Measurements from ENCODE around the gene THRB.

Gene THRB

GRCh38 chr3:24263069-24263668, 231.5 kb downstream of the THRB start:
- no peak for DNase-seq (ENCODE audit: low read depth)

DNA sequence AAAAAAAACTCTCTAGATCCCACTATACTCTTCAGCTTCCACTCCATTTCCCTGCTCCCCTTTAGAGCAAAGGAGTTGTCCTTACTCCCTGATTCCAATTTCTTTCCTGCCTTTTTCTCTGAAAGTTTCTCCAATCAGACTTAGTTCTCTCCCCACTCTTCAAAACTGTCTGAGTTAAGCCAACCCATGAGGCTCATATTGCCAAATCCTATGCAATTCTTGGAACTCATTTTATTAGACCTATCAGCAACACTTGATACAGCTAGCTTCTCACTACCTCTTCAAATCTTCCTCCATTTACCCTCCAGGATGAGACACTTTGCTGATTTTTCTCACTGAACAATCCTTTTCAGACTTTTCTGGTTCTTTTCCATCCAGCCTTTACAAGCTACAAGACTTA, 233.1 kb downstream of the THRB start:
- DNase-seq (ENCODE audit: low read depth): no peak

DNA sequence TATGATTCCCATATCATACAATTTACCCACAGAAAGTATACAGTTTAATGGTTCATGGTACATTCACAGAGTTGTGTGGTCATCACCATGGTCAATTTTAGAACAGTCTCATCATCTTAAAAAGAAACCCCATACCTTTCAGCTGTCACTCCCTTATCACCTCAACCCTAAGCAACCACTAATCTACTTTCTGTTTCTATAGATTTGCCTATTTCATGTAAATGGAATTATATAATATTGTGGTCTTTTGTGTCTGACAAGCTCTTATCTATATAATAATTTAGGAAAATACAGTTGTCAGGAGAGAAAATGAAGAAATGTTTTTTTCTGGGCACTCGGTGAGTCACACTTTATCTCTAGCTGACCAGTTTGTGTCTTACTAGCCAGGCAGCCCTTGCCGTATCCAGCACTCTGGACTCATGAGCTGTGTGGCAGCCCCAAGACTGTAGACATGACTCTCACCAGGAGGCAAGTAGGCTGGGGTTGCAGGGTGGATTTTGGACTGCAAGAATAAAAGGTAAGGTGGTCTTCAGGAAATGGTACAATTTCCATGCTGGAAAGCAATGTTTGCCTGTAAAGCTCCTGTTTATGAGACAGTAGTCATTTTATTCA, 234.6 kb downstream of the THRB start:
- DNase-seq (ENCODE audit: low read depth): no peak

- DNase-seq (ENCODE audit: low read depth): no peak
These were observed 235.7 kb downstream of the THRB start for GRCh38 chr3:24258727-24259600.

- no peak for DNase-seq (ENCODE audit: low read depth)
These were observed 236.4 kb downstream of the THRB start for GRCh38 chr3:24258260-24258659.

- no peak for DNase-seq (ENCODE audit: low read depth)
These were observed 239.2 kb downstream of the THRB start for GRCh38 chr3:24255414-24255813.

DNA sequence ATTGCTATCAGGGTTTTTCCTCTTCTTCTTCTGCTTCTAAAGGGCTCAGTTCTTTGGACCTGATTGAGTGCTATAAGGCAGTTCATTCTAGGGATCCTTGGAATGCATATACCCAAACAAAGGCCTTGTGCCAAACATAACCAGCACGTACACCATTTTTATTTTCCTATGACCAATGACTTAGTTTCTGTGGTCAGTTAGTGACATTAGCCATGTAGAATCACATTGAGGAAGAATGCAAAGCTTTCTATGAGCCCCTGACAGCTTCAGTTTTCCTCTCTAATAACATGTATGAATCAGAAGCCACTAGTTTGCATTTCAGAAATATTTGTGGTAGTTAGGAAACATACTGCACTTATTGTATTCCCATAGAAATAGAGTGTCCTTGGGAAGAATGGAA, 240.0 kb downstream of the THRB start:
- DNase-seq (ENCODE audit: low read depth): no peak

- DNase-seq (ENCODE audit: low read depth): no peak
These were observed 241.3 kb downstream of the THRB start for GRCh38 chr3:24253336-24253735.

DNA sequence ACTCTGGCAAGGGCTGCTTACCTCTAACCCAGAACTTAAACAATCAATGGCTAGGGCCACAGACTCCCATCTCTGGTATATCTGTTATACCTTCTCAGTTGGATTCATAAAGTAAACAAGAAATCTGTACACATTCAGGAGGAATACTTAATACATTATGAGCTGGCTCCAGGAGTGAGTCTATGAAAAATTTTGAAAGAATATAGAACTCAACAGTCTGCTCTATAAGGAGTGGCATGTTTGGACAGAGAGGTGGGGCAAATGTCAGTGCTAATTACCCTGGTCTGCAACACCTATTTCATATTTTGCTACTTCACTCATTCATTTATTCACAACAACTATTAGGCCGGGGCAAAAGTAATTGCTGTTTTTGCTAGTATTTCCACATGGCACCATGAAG, 245.1 kb downstream of the THRB start:
- DNase-seq (ENCODE audit: low read depth): no peak

DNA sequence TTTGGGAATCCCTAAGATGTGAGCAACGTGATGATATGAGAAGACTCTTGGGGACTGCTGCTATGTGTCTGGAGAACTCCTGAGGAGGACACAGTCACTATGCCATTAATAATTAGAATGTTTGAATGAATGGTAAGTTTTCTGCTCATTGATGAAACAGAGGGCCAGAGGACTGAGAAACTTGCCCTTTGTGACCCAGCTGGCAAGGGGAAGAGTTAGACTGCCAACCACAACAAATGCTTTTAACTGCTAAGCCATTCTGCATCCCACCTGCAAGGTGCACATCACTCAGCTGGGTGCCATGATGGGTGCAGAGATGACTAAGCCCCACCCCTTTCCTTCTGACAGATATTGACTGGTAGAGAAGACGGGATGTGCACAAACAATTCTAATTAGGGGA, 249.6 kb downstream of the THRB start:
- DNase-seq (ENCODE audit: low read depth): no peak

DNA sequence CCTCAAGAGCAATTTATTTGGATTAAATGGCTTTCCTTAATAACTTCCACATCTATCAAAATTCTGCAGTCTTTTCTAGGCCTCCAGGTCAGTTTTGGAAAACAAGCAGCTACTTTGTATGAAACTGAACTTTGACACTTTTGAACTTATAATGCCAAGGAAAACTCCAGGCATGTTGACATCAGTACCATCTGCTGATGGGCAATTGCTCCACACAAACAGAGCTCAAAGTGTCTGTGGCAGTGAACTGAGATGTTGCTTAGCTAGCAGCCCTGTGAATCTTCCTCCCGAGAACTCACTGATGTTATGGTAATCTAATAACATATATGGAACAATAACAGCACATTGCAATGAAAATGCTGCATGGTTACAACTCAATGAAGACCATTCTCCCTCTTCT, 250.2 kb downstream of the THRB start:
- DNase-seq (ENCODE audit: low read depth): no peak

DNA sequence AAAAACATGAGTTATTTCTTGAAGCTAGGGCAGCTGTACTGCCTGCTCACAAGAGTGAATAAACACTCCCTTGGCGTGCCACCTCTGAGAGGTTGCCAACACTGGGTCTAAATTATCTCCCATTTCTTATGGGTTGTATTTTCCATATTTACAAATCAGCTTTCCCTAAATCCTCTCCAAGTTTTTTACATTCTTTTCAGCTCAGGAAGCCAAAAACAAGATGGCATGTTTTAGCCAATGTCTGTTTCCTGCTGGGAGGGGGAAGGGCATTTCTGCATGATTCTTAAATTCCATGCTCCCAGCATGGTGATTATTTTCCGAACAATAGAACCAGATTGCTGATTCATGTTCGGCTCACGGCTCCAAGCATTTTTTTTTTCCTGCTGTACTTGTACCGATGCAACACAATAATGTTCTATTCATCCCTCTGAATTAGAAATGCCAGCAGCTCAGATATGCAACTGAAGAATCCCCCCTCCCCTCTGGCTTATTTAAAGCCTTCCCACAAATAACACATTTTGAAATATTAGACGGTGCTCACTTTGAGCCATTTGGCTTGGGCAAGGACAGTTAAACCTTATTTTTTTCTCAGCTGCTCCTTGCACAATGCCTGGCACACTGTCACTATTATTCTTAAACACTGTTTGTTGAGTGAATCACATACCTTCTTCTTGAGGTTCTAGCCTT, 252.5 kb downstream of the THRB start:
- no peak for DNase-seq (ENCODE audit: low read depth)

- DNase-seq (ENCODE audit: low read depth): no peak
These were observed 254.3 kb downstream of the THRB start for GRCh38 chr3:24240306-24240705.

DNA sequence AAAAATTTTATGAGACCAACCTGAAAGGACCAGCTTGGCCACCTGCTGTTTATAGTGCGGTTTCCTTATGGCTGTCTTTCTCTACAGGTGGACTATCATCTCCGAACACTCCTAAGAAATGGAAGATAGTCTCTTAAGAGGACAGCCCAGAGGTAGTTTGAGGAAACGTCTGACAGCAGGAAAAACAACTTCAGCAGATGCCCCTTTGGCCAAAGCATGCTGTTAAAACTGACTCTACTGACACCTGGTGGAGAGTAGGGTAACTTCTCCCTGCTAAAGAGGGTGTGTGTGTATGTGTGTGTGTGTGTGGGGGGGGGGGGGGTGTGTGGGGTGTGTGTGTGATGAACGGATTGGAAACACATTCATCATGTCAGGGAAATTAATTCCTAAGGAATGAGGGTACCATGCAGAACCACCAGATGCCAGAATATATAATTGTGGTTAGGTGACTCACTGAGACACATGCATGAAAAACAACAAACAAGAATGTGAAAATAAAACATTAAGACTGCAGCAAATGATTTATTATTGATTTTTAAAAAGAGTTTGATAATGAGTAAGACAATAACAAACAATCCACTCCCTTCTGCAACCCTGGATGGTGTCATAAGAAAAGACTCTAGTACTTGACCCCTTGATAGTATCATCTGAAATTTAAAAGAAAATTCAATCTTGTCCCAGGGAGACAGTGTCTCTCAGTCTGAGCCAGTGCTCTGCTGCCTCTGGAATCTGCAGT, 256.5 kb downstream of the THRB start:
- DNase-seq (ENCODE audit: low read depth): no peak

DNA sequence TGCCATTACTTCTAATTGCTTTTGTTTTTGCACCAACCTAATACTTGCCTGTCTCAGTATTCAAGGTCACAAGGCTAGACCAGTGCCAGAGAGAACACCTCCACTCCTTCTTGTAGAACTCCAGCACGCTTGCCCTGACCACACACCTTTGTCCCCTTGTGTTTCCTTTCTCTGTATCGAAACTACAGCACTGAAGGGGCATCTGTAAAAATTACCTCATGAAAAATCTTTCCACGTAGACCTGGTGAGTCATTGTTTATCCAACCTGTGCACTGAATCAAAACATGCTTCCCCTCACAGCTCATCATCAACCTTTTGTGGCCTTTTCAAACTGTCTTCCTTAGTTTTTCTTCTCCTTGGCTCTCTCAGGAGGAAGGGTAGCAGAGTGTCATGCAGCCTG, 259.5 kb downstream of the THRB start:
- DNase-seq (ENCODE audit: low read depth): no peak

DNA sequence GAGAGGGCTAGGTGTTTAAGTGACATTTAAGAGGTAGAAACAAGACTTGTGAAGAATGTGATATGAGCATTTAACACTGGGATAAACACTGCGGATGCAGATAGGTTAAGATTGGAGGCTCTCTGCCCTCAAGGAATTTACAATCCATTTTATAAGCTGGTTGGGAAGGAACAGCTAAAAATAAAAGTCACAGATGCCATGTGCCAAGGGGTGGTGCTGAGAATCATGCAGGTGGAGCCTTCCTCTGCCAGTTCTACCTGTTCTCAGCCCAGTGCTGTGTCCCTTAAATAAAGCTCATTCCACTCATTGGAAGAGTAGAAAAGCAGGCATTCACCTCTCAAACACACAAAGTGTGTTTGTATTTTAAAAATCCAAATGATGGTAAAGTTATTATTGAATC, 261.9 kb downstream of the THRB start:
- DNase-seq (ENCODE audit: low read depth): no peak

GRCh38 chr3:24229468-24230221, 265.0 kb downstream of the THRB start:
- no peak for DNase-seq (ENCODE audit: low read depth)

- DNase-seq (ENCODE audit: low read depth): no peak
These were observed 267.0 kb downstream of the THRB start for GRCh38 chr3:24227635-24228034.

DNA sequence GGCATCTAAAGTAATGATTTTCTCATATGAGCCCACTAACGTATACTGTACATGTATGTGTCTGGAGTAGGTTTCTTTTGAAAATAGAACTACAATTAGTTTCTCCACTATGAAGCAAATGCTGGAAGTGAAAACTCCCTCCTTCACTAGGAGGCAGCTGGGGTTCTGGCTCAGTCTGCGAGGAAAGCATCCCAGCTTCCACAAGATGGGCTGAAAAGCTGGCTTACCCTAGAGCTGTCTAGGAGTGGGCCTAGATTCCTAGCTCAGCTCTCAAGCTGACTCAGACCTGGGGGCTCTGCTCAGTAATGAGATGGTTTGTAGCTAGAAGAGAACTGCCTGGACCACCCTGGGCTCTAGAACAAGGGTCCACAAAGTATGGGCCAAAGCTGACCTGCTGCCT, 268.3 kb downstream of the THRB start:
- DNase-seq (ENCODE audit: low read depth): no peak

DNA sequence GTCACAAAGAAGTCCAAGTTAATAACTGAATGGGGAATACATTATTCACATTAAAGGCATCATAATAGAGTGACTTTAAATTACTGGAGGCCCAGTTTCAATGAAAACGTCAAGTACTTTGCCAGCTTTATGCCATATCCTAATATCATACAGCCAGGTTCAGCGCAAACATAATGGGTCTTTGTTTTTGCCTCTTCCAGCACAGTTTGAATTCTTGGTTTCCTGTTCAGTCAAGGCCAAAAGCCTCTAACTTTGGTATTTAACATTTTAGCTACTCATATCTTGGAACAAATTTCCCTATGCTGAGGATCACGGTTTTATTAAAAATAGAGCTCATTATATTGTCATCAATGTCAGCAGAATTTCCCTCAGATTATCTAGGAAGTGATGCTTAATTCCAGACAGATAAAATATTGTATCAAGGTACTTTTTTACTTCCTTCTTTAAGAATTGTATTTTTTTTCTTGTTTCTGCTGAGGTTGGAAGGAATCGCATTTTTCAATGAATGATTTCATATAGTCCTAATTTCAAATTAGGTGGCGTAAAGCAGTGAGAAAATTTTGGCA, 269.2 kb downstream of the THRB start:
- DNase-seq (ENCODE audit: low read depth): no peak
